IMR-90 (cell line): ENCODE measurements around the gene CFAP161. TPM values are rescaled to one million over a fixed set of nuclear protein-coding genes. Genes with fewer than 3 reads are reported as not detected.

Experiments
- ATAC-seq: fragments of 200-7000 bp; cut with Tn5 transposase; 2 replicates; pipeline ENCODE4 v1.9.1; 2020; ENCODE audit warnings: low read depth, mild to moderate bottlenecking, moderate library complexity
- BruUV-seq: library from RNA; stranded (reverse); fragments of 400-500 nt; replicated peaks from 2 replicates; lab custom pipeline; 2021; lab: Mats Ljungman, UMichigan
- CTCF ChIA-PET: fragments of 300-600 bp; formaldehyde crosslinking; extraction: SDS; loops from one replicate; lab custom pipeline; 2021; ENCODE audit warnings: antibody characterized with exemption; lab: Yijun Ruan, JAX
- POLR2A ChIA-PET: fragments of 300-600 bp; sonication (Branson Sonifier 250); formaldehyde crosslinking; loops from one replicate; lab custom pipeline; 2022; ENCODE audit warnings: antibody characterized with exemption; ENCODE audit not compliant: unreplicated experiment; lab: Charles Lee
- DNase-seq: peaks from one replicate; pipeline ENCODE4 v3.0.0; 2013
- H2AFZ ChIP-seq: replicated peaks from 2 replicates; pipeline ENCODE3; 2013; ENCODE audit warnings: low read length, mild to moderate bottlenecking; ENCODE audit not compliant: poor library complexity
- H2AK5ac ChIP-seq: 2 replicates; pipeline ENCODE4 v1.6.1; 2013; ENCODE audit warnings: low read depth, low read length, inconsistent platforms
- H2AK9ac ChIP-seq: replicated peaks from 2 replicates; pipeline ENCODE3; 2013; ENCODE audit warnings: mild to moderate bottlenecking, low read depth, low read length, moderate library complexity; ENCODE audit not compliant: poor library complexity
- H2BK120ac ChIP-seq: 2 replicates; pipeline ENCODE4 v1.6.1; 2013; ENCODE audit warnings: low read depth, low read length, inconsistent platforms
- H2BK15ac ChIP-seq: 3 replicates; pipeline ENCODE4 v1.6.1; 2013; ENCODE audit warnings: low read depth, low read length, inconsistent platforms
- H2BK20ac ChIP-seq: 2 replicates; pipeline ENCODE4 v1.6.1; 2013; ENCODE audit warnings: low read depth, mild to moderate bottlenecking, inconsistent platforms, low read length, moderate library complexity
- H2BK5ac ChIP-seq: 2 replicates; pipeline ENCODE4 v1.6.1; 2013; ENCODE audit warnings: mild to moderate bottlenecking, low read depth, low read length, inconsistent platforms; ENCODE audit not compliant: poor library complexity, severe bottlenecking
- H3K14ac ChIP-seq: replicated peaks from 2 replicates; pipeline ENCODE4 v1.6.1; 2013; ENCODE audit warnings: low read depth, low read length, inconsistent platforms
- H3K18ac ChIP-seq: 2 replicates; pipeline ENCODE4 v1.6.1; 2013; ENCODE audit warnings: low read depth, low read length, control low read depth
- H3K23ac ChIP-seq: 2 replicates; pipeline ENCODE4 v1.6.1; 2013; ENCODE audit warnings: low read depth, low read length, inconsistent platforms
- H3K27ac ChIP-seq: 2 replicates; pipeline ENCODE4 v1.5.1; 2013; ENCODE audit warnings: mild to moderate bottlenecking, control low read depth, low read length; ENCODE audit not compliant: insufficient read depth
- H3K27me3 ChIP-seq: 2 replicates; pipeline ENCODE4 v1.6.1; 2013; ENCODE audit warnings: low read length; ENCODE audit not compliant: control insufficient read depth, insufficient read depth
- H3K36me3 ChIP-seq: 2 replicates; pipeline ENCODE4 v1.6.1; 2013; ENCODE audit warnings: low read length, mixed read lengths; ENCODE audit not compliant: control insufficient read depth, insufficient read depth
- H3K4ac ChIP-seq: 2 replicates; pipeline ENCODE4 v1.6.1; 2013; ENCODE audit warnings: low read depth, low read length, inconsistent platforms
- H3K4me1 ChIP-seq: 2 replicates; pipeline ENCODE4 v1.6.1; 2013; ENCODE audit warnings: low read length, mixed read lengths; ENCODE audit not compliant: control insufficient read depth, insufficient read depth
- H3K4me2 ChIP-seq: 2 replicates; pipeline ENCODE4 v1.6.1; 2013; ENCODE audit warnings: low read depth, mild to moderate bottlenecking, control low read depth, low read length, moderate library complexity
- H3K4me3 ChIP-seq: 2 replicates; pipeline ENCODE4 v1.5.1; 2013; ENCODE audit warnings: low read depth, mild to moderate bottlenecking, control low read depth, low read length, moderate library complexity; ENCODE audit not compliant: insufficient read depth
- H3K56ac ChIP-seq: 2 replicates; pipeline ENCODE4 v1.6.1; 2013; ENCODE audit warnings: low read length, inconsistent platforms; ENCODE audit not compliant: insufficient read depth; ENCODE audit errors: extremely low read depth
- H3K79me1 ChIP-seq, 2 experiments: 2 replicates each; pipeline ENCODE4 v1.6.1; 2013; ENCODE audit warnings: low read length in 2 of 2, inconsistent platforms in 1 of 2, low read depth in 1 of 2
- H3K9ac ChIP-seq: 2 replicates; pipeline ENCODE4 v1.6.1; 2013; ENCODE audit warnings: low read depth, low read length, control low read depth
- H3K9me1 ChIP-seq: 2 replicates; pipeline ENCODE4 v1.6.1; 2013; ENCODE audit warnings: low read length, inconsistent platforms; ENCODE audit not compliant: insufficient read depth
- H3K9me3 ChIP-seq: 2 replicates; pipeline ENCODE4 v1.6.1; 2013; ENCODE audit warnings: low read length; ENCODE audit not compliant: control insufficient read depth, insufficient read depth
- H4K20me1 ChIP-seq: 2 replicates; pipeline ENCODE4 v1.6.1; 2013; ENCODE audit warnings: low read length, inconsistent platforms; ENCODE audit not compliant: insufficient read depth
- H4K5ac ChIP-seq: 2 replicates; pipeline ENCODE4 v1.6.1; 2013; ENCODE audit warnings: mild to moderate bottlenecking, low read depth, low read length, control low read depth
- H4K8ac ChIP-seq, 2 experiments: 2 replicates each; pipeline ENCODE4 v1.6.1; 2013; ENCODE audit warnings: low read depth in 2 of 2, low read length in 2 of 2, control low read depth in 1 of 2, inconsistent platforms in 1 of 2
- H4K91ac ChIP-seq: 2 replicates; pipeline ENCODE4 v1.6.1; 2013; ENCODE audit warnings: low read depth, low read length, inconsistent platforms; ENCODE audit not compliant: insufficient read depth
- BHLHE40 ChIP-seq: fragments of 150-350 bp; IDR thresholded peaks from 2 replicates; pipeline ENCODE4 v1.6.1; 2016; ENCODE audit warnings: mild to moderate bottlenecking, low read depth, low read length
- FOS ChIP-seq: fragments of 150-350 bp; IDR thresholded peaks from 2 replicates; pipeline ENCODE4 v1.6.1; 2016; ENCODE audit warnings: low read depth, low read length
- MAZ ChIP-seq: IDR thresholded peaks from 2 replicates; pipeline ENCODE4 v1.6.1; 2012; ENCODE audit warnings: low read depth, mild to moderate bottlenecking, low read length, improper control_type of control experiment, moderate library complexity, borderline replicate concordance
- POLR2A ChIP-seq: IDR thresholded peaks from 2 replicates; pipeline ENCODE4 v1.6.1; 2012; ENCODE audit warnings: mild to moderate bottlenecking, low read depth, low read length
- RAD21 ChIP-seq: IDR thresholded peaks from 2 replicates; pipeline ENCODE4 v1.6.1; 2012; ENCODE audit warnings: low read length, improper control_type of control experiment
- RCOR1 ChIP-seq: IDR thresholded peaks from 2 replicates; pipeline ENCODE4 v1.6.1; 2012; ENCODE audit warnings: mild to moderate bottlenecking, low read length, improper control_type of control experiment; ENCODE audit not compliant: insufficient replicate concordance
- RFX5 ChIP-seq: IDR thresholded peaks from 2 replicates; pipeline ENCODE4 v1.8.0; 2012; ENCODE audit warnings: low read depth, mild to moderate bottlenecking, low read length, moderate library complexity
- WGBS, 2 experiments: methylation state at CpG; one replicate each; pipeline versions ENCODE4 v1.1.5 to v1.1.7; 2013; ENCODE audit warnings: missing lambda C conversion rate in 2 of 2; ENCODE audit not compliant: insufficient read length in 1 of 2; ENCODE audit errors: extremely low coverage in 2 of 2; 5-methylcytosine and 5-hydroxymethylcytosine counted together
- dilution Hi-C: fragments of 300-500 bp; cut with HindIII; formaldehyde crosslinking; loops from one replicate; pipeline ENCODE4 v1.14.3; 2018; ENCODE audit warnings: low sequenced_read_pairs; ENCODE audit not compliant: unreplicated experiment
- in situ Hi-C: fragments of 300-500 bp; cut with MboI; formaldehyde crosslinking; loops from 3 replicates; pipeline ENCODE4 v1.14.3; 2019; ENCODE audit warnings: low sequenced_read_pairs, inconsistent platforms, mixed read lengths
- intact Hi-C: fragments of 100-400 bp; cut with micrococcal nuclease; formaldehyde crosslinking; loops from 2 replicates; pipeline ENCODE4 v1.10.0; 2022
- polyA plus RNA-seq, 3 experiments: library from polyadenylated mRNA; depleted of rRNA; stranded (reverse); fragments of >200 nt; gene quantifications; 2 replicates each; pipeline ENCODE4 v1.2.3, GENCODE V29; 2012; ENCODE audit warnings: low replicate concordance in 1 of 3
- total RNA-seq: library from RNA; depleted of rRNA; stranded (reverse); fragments of >200 nt; gene quantifications from 2 replicates; pipeline ENCODE4 v1.2.3, GENCODE V29; 2012
- TF ChIP-seq, protein P1 (sequence below): fragments of 150-350 bp; IDR thresholded peaks from 2 replicates; pipeline ENCODE4 v1.6.1; 2017; ENCODE audit warnings: mild to moderate bottlenecking, antibody characterized with exemption, low read length, low read depth
- TF ChIP-seq, protein P2 (sequence below): fragments of 150-350 bp; IDR thresholded peaks from 2 replicates; pipeline ENCODE4 v1.6.1; 2016; ENCODE audit warnings: low read depth, mild to moderate bottlenecking, low read length, moderate library complexity, borderline replicate concordance

Gene CFAP161
- total and polyA plus RNA-seq, 2 of the 4 experiments (the other 2 are of a cell fraction): not detected

DNA sequence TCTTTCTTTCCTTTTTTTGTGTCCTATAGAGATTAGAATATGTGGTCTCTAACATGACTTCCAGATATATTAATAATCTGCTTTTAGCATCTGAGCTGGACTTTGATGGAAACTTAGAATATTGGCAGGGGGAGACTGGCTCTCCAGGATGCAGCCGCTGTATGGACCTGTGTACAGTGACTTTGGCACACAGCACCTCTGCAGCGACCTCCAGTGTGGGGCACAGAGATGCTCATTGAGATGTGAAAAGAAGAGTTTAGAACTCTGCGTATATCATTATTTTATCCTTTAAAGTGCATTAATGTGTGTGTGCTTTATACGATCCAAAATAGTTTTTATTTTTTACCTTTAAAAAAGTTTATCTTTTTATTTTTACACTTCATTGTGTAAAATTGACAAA lies 18.3 kb downstream of the CFAP161 start:
- Histone ChIP-seq H3K27ac (no peak overlapping the region), H3K9ac (no peak overlapping the region), H2AK5ac (peak overlapping the region; percentile 25; the same call in 1 of the 2 replicates), H4K20me1 (no peaks in the 10 kb centered on the region), H2AFZ (no peak overlapping the region), H3K79me1 (no peaks in the 10 kb centered on the region), H2BK20ac (no peak overlapping the region), H2BK120ac (peak overlapping the region; percentile 4; the same call in 1 of the 2 replicates), H3K4me1 (peaks cover 11% of the 10 kb centered on the region), H2AK9ac (no peak overlapping the region), H3K4ac (no peak overlapping the region), H3K27me3 (peaks cover 2% of the 10 kb centered on the region; the same call in 1 of the 2 replicates), H4K8ac (no peak overlapping the region), H3K56ac (no peak overlapping the region; the same call in 1 of the 2 replicates), H3K14ac (no peak overlapping the region), H4K5ac (no peak overlapping the region), H2BK5ac (no peak overlapping the region), H3K36me3 (no peaks in the 10 kb centered on the region), H3K23ac (no peak overlapping the region), H3K9me1 (peaks cover 7% of the 10 kb centered on the region), H3K4me2 (no peak overlapping the region), H3K9me3 (no peaks in the 10 kb centered on the region), H3K4me3 (no peak overlapping the region), H4K91ac (no peak overlapping the region), H3K18ac (no peak overlapping the region), H2BK15ac (no peak overlapping the region)
- no peak for TF ChIP-seq RFX5
- TF ChIP-seq, protein P1, sequence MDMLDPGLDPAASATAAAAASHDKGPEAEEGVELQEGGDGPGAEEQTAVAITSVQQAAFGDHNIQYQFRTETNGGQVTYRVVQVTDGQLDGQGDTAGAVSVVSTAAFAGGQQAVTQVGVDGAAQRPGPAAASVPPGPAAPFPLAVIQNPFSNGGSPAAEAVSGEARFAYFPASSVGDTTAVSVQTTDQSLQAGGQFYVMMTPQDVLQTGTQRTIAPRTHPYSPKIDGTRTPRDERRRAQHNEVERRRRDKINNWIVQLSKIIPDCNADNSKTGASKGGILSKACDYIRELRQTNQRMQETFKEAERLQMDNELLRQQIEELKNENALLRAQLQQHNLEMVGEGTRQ: no peak
- TF ChIP-seq, protein P2, sequence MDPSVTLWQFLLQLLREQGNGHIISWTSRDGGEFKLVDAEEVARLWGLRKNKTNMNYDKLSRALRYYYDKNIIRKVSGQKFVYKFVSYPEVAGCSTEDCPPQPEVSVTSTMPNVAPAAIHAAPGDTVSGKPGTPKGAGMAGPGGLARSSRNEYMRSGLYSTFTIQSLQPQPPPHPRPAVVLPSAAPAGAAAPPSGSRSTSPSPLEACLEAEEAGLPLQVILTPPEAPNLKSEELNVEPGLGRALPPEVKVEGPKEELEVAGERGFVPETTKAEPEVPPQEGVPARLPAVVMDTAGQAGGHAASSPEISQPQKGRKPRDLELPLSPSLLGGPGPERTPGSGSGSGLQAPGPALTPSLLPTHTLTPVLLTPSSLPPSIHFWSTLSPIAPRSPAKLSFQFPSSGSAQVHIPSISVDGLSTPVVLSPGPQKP: no peak
- no peak for TF ChIP-seq FOS
- no peak for TF ChIP-seq BHLHE40
- no peak for TF ChIP-seq MAZ
- TF ChIP-seq POLR2A: no peak
- no peak for TF ChIP-seq RAD21
- TF ChIP-seq RCOR1: no peak
- in situ Hi-C loops (loop anchor here (10.0 kb wide), 1 partner anchor 242 kb away; no protein-coding TSS in a partner anchor), intact Hi-C loops (no loop called here), dilution Hi-C loops (no loop called here)
- ATAC-seq: no peak
- ChIA-PET CTCF (interaction anchor here (0.6 to 7.1 kb wide), 4 partner anchors 8 to 114 kb away, joined by 3 to 117 read pairs (median 4); no protein-coding TSS in a partner anchor), POLR2A (no interaction called here)
- BruUV-seq: no TSS peak
- WGBS, 2 experiments: no CpG with 5 or more reads among the region's 4 CpGs
- DNase-seq: no peak
